SKM-1 treated with dmso at 0.1 percent for 144 hours (cell line): ENCODE measurements around the gene POU2F2.
A peak's percentile ranks its signal among the peaks of the same experiment; 100 is the strongest.

Source experiments
- DNase-seq: peaks from one replicate; lab custom pipeline; 2025; ENCODE audit not compliant: unreplicated experiment; lab: John Stamatoyannopoulos, UW

POU2F2 gene

GRCh38 chr19:42155796-42156195, 23.6 kb upstream of the POU2F2 start:
- no peak for DNase-seq

GRCh38 chr19:42154471-42155323, 22.5 kb upstream of the POU2F2 start:
- no peak for DNase-seq

DNA sequence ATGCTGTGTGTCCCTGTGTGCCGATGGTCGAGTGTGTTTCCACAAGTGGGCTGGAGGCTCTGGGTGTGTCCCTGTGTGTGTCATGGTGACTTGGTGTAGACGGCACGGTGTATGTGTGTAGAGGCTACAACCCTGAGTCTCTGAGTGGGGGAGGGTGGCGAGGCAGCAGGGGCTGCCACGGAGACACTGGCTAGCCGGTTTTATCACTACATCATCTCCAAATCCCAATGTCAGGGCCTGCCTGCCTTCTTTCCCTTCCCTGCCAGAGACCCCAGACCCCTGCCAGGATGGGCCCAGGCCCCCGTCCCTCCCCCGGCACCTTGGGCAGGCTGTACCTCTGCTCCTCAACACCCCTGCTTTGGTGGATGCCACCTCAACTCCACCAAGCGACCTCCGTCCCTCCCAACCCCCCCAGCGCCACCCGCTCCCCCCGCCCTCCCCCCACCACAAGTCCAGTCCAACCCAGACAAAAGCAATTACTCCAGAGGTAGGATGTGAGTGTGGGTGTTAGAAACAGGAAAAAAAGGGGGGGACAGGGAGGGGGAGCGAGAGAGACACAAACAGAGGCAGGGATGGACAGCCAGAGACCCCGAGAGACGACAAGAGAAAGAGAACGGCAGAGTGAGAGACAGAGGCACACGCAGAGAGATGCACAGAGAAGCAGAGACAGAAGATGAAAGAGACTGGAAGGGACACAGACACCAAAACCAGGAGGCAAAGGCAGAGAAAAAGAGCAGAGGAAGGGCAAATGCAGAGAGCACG, 21.6 kb upstream of the POU2F2 start:
- DNase-seq: no peak

GRCh38 chr19:42152910-42153671, 20.8 kb upstream of the POU2F2 start:
- DNase-seq: no peak

DNA sequence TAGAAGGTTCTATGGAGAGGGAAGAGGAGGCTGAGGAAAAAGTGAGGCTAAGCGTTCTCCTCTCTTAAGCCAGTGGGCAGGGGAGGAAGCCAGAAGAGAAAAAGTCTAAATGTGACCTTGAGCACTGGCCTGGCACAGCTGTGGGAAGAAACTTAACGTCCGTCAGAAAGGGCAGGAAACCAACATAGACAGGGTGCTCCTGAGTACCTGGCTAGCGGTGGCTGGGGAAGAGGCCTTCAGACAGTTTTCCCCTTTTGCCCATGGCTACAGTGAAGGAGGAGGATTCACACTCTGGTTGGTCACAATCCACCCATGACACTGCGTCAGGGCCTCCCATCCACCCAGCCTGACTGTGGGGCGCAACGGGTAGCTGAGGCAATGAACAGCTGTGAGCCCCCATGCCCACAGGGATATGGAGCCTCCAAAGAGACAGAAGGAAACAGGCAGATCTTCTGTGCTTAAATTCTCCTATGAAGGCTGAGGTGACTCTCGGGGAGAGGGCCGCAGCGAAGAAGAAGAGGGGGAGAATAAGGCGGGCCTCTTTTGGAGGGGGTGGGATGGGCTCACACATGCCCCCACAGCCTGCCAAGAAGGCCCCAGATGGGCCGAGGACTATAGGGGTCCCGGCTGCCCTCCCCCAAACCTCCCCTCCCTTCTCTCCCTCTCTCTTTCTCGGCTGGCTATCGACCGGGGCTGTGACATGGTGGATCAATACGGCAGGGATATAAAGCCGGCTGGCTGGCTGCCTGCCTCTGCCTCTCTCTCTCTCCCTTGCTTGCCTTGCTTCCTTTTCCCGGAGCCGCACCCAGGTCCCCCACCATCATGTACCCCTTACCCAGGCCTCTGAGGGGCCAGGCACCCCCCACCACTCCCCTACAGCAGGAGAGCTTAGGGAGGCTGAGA, 19.8 kb upstream of the POU2F2 start:
- no peak for DNase-seq

DNA sequence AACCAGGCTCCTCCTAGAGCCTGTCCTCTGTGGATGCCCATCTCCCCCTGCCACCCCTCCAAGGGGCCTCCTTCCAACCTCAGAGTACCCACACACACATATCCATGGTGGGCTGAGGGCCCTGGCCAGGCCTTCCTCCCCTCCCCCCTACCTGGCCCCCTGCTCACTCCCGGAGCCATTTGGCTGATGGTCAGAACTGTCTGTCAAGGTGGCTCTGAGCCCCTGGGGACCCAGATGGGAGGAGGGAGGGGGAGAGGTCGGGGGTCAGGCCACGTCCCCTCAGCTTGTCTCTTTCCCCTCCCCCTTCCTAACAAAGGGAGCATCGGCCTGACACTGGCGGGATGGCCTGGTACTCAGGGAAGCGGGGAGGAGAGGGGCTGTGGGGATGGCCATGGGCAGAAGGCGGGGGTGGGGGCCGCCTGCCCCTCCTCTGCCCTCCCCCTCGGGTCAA, 18.7 kb upstream of the POU2F2 start:
- DNase-seq: no peak

- no peak for DNase-seq
Observed at GRCh38 chr19:42150364-42150763, 18.1 kb upstream of the POU2F2 start.

- DNase-seq: no peak
Observed at GRCh38 chr19:42149447-42150202, 17.4 kb upstream of the POU2F2 start.

DNA sequence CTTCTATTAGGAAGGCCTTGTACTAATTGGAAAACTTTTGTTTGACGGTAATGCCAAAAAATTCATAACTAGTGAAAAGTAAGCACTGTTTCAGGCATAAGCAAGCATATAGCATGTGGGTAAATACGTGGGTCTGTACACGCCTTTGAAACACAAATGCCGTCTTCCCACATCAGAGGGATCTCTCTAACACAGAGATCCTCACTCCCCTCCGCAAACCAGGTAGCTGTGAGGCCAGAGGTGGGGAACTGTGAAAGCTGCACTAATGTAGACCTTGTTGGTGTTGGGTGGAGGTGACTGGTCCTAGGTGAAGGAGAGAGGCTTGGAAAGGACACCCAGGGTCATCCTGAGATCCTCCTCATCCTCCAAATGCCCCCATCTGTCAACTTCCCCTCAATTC, 16.0 kb upstream of the POU2F2 start:
- no peak for DNase-seq

DNA sequence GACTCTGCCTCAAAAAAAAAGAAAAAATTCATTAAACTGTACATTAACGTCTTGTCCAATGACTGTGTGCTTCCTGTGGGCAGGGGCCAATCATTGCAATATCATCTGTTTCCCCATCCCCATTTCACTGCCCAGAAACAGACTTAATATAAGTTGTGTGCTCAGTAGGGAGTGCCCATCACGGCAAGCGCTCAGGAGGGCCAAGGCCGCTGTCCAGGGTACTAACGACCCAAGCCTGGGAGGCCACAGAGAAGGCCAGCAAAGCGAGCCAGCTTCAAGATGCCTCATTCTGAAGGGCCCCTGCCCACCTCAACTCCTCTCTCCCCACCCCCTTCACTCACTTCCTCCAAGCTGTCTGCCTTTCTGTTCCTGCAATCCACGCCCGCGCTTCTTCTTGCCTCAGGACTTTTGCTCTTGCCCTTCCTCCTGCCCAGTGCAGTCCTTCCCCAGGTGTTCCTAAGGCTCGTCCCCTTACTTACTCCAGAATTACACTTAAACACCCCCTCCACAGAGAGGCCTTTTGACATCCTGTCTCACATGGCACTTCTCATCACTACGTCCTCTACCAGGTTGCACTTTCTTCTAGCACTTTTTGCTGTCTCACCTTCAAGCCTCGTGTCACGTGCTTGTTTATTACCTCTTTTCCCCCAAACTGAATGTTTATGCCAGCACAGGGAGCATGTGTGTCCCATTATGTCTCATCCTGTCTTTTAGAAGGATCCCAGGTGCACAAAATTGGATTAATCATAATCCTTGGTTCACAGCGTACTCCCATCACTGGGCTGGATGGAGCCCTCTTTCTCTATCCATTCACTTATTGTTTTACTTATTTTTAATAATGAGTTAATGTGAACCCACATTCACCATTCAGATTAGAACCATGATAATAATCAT, 11.3 kb upstream of the POU2F2 start:
- no peak for DNase-seq

GRCh38 chr19:42140125-42140754, 8.0 kb upstream of the POU2F2 start:
- peak; percentile 11 for DNase-seq

- no peak for DNase-seq
Observed at GRCh38 chr19:42134535-42135070, 2.4 kb upstream of the POU2F2 start.

GRCh38 chr19:42132851-42133528, 744 bp upstream of the POU2F2 start:
- no peak for DNase-seq

DNA sequence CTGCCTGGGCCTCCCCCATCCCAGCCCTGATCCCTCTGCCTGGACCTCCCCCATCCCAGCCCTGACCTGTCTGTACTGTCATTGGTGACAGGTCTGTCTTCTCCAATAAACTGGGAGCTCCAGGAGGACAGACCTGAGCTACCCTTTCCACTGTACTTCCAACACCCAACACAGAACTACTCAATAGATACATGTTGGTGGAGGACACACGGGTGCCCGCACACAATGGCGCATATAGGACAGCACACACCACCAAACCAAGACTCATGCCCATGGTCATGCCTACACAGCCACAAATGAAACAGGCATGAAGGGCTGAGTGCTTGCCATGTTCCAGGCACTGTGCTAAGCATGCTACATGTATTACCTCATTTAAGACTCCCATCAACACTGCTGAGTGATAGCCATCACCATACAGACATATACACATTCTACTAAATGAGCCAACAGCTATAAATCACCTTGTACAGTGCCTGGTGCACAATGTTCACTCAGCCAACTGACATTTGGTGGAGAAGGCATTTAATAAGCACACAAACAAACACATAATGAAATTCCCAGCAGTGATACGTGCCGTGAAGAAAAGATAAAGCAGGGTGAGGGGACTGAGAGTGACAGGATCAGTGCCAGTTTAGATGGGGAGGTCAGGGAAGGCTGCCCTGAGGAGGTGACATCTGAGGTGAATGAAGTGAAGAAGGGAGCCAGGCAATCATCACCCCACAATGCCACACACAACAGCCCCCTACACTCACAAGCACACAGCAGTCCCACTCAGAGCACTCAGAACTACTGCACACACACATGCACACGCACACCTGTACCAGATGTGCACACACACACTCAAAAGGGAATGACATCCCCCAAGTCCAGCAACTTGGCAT, 857 bp downstream of the POU2F2 start:
- no peak for DNase-seq

GRCh38 chr19:42130254-42130573, 2.0 kb downstream of the POU2F2 start:
- no peak for DNase-seq

- DNase-seq: peak; percentile 8
Observed at GRCh38 chr19:42129399-42130253, 2.6 kb downstream of the POU2F2 start.
